AG10803 (cell line): Measurements from ENCODE around the gene PDZD4.

Experiments
- DNase-seq: peaks from one replicate; pipeline ENCODE4 v3.0.0; 2010; ENCODE audit warnings: low read depth
- H3K4me3 ChIP-seq: 2 replicates; pipeline ENCODE4 v1.5.1; 2011; ENCODE audit warnings: mild to moderate bottlenecking, low read length, control low read depth
- TF ChIP-seq, protein P1 (sequence below): conservative IDR thresholded peaks from 2 replicates; pipeline ENCODE4 v1.5.1; 2011; ENCODE audit warnings: mild to moderate bottlenecking, low read length, control low read depth, inconsistent platforms

PDZD4 gene

DNA sequence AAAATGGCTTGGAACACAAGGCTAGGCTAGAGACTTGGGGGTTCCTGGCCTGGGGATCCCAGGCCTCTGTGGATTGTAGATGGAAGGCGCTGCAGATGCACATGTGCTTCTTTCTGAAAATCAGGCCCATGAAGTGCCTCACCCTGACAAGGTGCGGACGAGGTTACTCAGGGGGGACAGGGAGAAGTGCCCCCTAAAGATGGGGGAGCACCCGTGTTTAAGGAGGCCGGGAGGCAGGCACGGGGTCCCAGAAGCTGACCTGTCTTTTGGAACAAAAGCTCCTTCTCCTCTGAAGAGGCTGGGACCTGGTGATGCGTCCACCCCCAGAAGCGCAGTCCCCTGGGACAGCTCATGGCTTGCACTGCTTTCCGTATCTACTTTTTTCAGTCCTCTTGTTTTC lies 2.4 kb downstream of the PDZD4 start:
- no peak for DNase-seq
- no peak overlapping the region for H3K4me3 ChIP-seq
- TF ChIP-seq, protein P1, sequence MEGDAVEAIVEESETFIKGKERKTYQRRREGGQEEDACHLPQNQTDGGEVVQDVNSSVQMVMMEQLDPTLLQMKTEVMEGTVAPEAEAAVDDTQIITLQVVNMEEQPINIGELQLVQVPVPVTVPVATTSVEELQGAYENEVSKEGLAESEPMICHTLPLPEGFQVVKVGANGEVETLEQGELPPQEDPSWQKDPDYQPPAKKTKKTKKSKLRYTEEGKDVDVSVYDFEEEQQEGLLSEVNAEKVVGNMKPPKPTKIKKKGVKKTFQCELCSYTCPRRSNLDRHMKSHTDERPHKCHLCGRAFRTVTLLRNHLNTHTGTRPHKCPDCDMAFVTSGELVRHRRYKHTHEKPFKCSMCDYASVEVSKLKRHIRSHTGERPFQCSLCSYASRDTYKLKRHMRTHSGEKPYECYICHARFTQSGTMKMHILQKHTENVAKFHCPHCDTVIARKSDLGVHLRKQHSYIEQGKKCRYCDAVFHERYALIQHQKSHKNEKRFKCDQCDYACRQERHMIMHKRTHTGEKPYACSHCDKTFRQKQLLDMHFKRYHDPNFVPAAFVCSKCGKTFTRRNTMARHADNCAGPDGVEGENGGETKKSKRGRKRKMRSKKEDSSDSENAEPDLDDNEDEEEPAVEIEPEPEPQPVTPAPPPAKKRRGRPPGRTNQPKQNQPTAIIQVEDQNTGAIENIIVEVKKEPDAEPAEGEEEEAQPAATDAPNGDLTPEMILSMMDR, result no peak

DNA sequence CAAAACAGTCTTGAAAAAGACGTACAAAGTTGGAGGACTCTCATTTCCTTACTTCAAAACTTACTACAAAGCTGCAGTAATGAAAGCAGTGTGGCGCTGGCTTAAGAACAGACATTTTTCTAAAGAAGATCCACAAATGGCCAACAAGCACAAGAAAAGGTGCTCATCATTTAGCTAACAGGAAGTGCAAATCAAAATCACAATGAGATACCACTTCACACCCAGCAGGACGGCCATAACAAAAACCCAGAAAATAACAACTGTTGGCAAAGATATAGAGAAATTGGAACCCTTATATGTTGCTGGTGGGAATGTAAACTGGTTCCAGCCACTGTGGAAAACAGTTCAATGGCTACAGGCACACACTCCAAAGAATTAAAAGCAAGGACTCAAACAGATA lies 3.3 kb downstream of the PDZD4 start:
- no peak for DNase-seq
- TF ChIP-seq, protein P1, result no peak

DNA sequence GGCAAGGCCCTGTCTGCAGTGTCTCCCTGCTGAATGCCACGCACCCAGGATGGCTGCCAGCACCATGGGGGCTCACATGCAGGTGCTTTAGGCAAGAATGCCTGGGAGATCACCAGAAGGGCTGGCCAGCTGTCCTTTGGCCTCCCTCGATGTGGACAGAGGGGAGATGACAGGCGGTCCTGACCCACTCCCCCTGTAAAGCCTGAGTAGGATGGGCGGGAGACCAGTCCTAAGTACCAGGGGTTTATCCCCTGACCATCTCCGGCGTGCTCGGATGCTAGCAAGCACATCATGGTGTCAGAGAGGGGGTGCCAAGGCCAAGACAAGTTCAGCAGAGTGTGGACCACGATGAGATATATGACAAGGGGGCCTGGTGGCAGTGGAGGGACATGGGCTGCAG lies 5.3 kb downstream of the PDZD4 start:
- DNase-seq, result no peak
- H3K4me3 ChIP-seq, result no peak overlapping the region
- TF ChIP-seq, protein P1, result no peak

More for the DNA sequence above, 3.3 kb downstream of the PDZD4 start:
- H3K4me3 ChIP-seq, result no peak overlapping the region

DNA sequence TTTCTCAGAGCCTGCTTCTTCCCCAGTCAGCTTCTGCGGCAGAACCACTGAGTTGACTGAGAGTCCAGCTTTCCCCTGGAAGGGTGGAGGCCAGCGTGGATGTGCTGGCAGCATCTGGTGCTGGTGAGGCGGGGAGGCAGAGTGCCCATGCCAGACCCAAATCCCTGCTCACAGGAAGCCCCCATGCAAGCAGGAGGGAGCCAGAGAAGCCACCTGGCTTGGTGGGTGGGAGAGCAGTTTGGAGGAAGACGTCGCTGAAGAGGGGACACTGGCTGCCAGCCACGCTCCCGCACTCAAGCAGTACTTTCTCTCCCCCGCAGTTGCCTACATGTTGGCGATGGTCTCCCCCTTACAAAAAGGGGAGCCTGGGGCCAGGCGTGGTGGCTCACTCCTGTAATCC lies 6.0 kb downstream of the PDZD4 start:
- H3K4me3 ChIP-seq, result no peak overlapping the region
- TF ChIP-seq, protein P1, result no peak
- no peak for DNase-seq

DNA sequence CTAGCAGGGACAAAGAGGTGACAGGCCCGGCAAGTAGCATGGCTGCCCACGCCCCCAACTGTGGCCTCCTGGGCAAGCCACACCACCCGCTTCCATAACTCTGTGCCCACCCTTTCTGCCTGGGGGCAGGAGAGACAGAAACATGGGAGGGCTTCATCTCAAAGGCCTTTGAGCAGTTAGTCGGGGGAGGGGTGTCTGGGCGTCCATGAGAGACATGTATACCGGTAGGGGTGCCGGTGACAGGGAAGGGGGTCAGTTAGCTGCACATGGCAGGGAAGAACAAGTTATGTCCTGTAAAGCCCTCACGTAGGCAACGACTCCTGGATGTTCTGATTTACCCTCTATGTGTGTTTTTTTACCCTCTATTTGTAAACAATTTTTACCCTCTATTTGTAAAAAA lies 9.3 kb downstream of the PDZD4 start:
- DNase-seq, result no peak
- TF ChIP-seq, protein P1, result no peak
- H3K4me3 ChIP-seq, result no peak overlapping the region

DNA sequence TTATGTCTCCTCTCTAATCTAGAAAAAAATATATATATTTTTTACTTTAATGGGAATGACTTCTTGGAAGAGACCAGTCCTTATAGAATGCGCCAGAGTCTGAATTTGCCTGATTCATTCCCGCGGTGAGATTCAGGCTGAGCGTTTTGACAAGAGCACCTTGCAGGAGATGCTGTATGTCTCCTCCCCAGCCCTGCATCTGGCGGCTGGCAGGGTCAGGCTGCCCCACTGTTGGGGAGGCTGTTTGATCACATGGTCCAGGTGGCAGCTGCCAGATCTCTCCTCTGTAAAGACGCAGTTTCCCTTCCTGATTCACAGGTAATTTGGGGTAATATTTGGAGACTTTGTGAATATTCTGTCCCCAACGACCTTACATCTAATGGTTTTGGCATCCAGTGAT lies 9.7 kb downstream of the PDZD4 start:
- TF ChIP-seq, protein P1, result no peak
- no peak for DNase-seq

GRCh38 chrX:153819384-153820040 lies 10.8 kb downstream of the PDZD4 start:
- peak overlapping the region; percentile 12 for H3K4me3 ChIP-seq
- DNase-seq, result no peak

More for the DNA sequence above, 9.7 kb downstream of the PDZD4 start:
- no peak overlapping the region for H3K4me3 ChIP-seq

More at GRCh38 chrX:153819384-153820040, 10.8 kb downstream of the PDZD4 start:
- TF ChIP-seq, protein P1, result no peak
